Stimulated activated CD8-positive, alpha-beta memory T cell treated with anti-CD3 and anti-CD28 coated beads, Interleukin-7, amount 100 ng/mL, for 48 hours (primary cell): ENCODE measurements around the gene VPS16.

ENCODE experiments used
- DNase-seq, 2 donors: peaks; one replicate each; pipeline ENCODE4 v3.0.0-alpha.2; 2020; ENCODE audit warnings: low read depth in 1 of 2; ENCODE audit errors: extremely low read depth in 1 of 2

The VPS16 gene

GRCh38 chr20:2867081-2867864, 26.7 kb downstream of the VPS16 start:
- DNase-seq, result no peak

GRCh38 chr20:2869381-2869780, 28.8 kb downstream of the VPS16 start:
- DNase-seq, result no peak

- no peak for DNase-seq
Measured at GRCh38 chr20:2871111-2871465, 30.5 kb downstream of the VPS16 start.

GRCh38 chr20:2871661-2872458, 31.3 kb downstream of the VPS16 start:
- peak; percentile 47 to 54 for DNase-seq

GRCh38 chr20:2872459-2873009, 32.0 kb downstream of the VPS16 start:
- peak; percentile 59 to 71 for DNase-seq

- DNase-seq, result peak; percentile 85 to 86
Measured at GRCh38 chr20:2873010-2873746, 32.6 kb downstream of the VPS16 start, which contains the start of gene PTPRA. Gene PTPRA (plus strand): TSS chr20:2873481. CDS start chr20:2964278, 90,797 bp downstream.

GRCh38 chr20:2873747-2874041, 33.1 kb downstream of the VPS16 start:
- DNase-seq, result peak; percentile 41 to 60

- no peak for DNase-seq
Measured at GRCh38 chr20:2874456-2874855, 33.9 kb downstream of the VPS16 start.

GRCh38 chr20:2875690-2876203, 35.2 kb downstream of the VPS16 start:
- no peak for DNase-seq

- DNase-seq, result no peak
Measured at GRCh38 chr20:2878515-2878914, 38.0 kb downstream of the VPS16 start.

- no peak for DNase-seq
Measured at GRCh38 chr20:2879146-2879545, 38.6 kb downstream of the VPS16 start.

GRCh38 chr20:2880650-2881049, 40.1 kb downstream of the VPS16 start:
- no peak for DNase-seq

GRCh38 chr20:2883726-2884637, 43.4 kb downstream of the VPS16 start:
- no peak for DNase-seq

GRCh38 chr20:2887715-2888114, 47.2 kb downstream of the VPS16 start:
- DNase-seq, result no peak

GRCh38 chr20:2888224-2888955, 47.8 kb downstream of the VPS16 start:
- DNase-seq, result no peak

GRCh38 chr20:2889209-2889608, 48.7 kb downstream of the VPS16 start:
- no peak for DNase-seq

GRCh38 chr20:2889797-2890196, 49.3 kb downstream of the VPS16 start:
- DNase-seq, result no peak

GRCh38 chr20:2890742-2891141, 50.2 kb downstream of the VPS16 start:
- DNase-seq, result no peak

- DNase-seq, result no peak
Measured at GRCh38 chr20:2891343-2891742, 50.8 kb downstream of the VPS16 start.
